Osteocyte (in vitro differentiated cells): ENCODE data around the gene CCDC27. TPM values are rescaled to one million over a fixed set of nuclear protein-coding genes. Genes with fewer than 3 reads are reported as not detected.

ENCODE experiments used
- DNase-seq: peaks from one replicate; pipeline ENCODE4 v3.0.0; 2021; ENCODE audit warnings: mixed read lengths; ENCODE audit not compliant: unreplicated experiment; ENCODE audit errors: extremely low spot score
- H3K27ac Mint-ChIP-seq: one replicate; pipeline ENCODE4 v1.8.0; 2021; ENCODE audit warnings: mild to moderate bottlenecking, mixed read lengths; ENCODE audit not compliant: unreplicated experiment
- H3K27me3 Mint-ChIP-seq: one replicate; pipeline ENCODE4 v1.8.0; 2021; ENCODE audit warnings: mixed read lengths; ENCODE audit not compliant: unreplicated experiment
- H3K36me3 Mint-ChIP-seq: one replicate; pipeline ENCODE4 v1.8.0; 2021; ENCODE audit warnings: mixed read lengths; ENCODE audit not compliant: unreplicated experiment
- H3K4me1 Mint-ChIP-seq: one replicate; pipeline ENCODE4 v1.8.0; 2021; ENCODE audit warnings: mixed read lengths; ENCODE audit not compliant: unreplicated experiment
- H3K4me3 Mint-ChIP-seq: one replicate; pipeline ENCODE4 v1.8.0; 2021; ENCODE audit warnings: mild to moderate bottlenecking, moderate library complexity, mixed read lengths; ENCODE audit not compliant: unreplicated experiment
- H3K9me3 Mint-ChIP-seq: one replicate; pipeline ENCODE4 v1.8.0; 2021; ENCODE audit warnings: mixed read lengths; ENCODE audit not compliant: unreplicated experiment
- CTCF ChIP-seq: fragments of 200-600 bp; sonication (generic); IDR thresholded peaks from 2 replicates; pipeline ENCODE4 v1.5.0; 2021; ENCODE audit warnings: antibody characterized with exemption, mild to moderate bottlenecking, moderate library complexity
- total RNA-seq: library from RNA; stranded (reverse); gene quantifications from 2 replicates; pipeline ENCODE4 v1.2.1, GENCODE V29; 2021

CCDC27 gene
- total RNA-seq, 1 donor from 2014 or later, result not detected

DNA sequence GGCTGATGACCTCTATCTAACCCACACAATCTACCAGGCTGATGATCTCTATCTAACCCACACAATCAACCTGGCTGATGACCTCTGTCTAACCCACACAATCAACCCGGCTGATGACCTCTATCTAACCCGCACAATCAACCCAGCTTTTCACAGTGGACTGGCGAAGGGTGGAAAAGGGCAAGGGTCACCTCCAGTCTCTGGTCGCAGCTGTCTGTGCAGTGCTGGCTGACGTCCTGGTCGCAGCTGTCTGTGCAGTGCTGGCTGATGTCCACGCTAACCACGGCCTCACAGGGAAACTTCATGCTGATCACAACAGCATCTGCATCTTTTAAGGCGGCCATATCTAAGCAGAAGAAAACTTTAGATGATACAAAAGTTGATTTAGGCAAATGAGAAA, 12.2 kb upstream of the CCDC27 start:
- TF ChIP-seq CTCF, result no peak
- Mint-ChIP-seq H3K9me3 (no peaks in the 10 kb centered on the region), H3K36me3 (peaks cover 24% of the 10 kb centered on the region), H3K4me3 (no peak overlapping the region), H3K27ac (no peak overlapping the region), H3K27me3 (no peaks in the 10 kb centered on the region), H3K4me1 (peaks cover 18% of the 10 kb centered on the region)
- DNase-seq, result no peak

DNA sequence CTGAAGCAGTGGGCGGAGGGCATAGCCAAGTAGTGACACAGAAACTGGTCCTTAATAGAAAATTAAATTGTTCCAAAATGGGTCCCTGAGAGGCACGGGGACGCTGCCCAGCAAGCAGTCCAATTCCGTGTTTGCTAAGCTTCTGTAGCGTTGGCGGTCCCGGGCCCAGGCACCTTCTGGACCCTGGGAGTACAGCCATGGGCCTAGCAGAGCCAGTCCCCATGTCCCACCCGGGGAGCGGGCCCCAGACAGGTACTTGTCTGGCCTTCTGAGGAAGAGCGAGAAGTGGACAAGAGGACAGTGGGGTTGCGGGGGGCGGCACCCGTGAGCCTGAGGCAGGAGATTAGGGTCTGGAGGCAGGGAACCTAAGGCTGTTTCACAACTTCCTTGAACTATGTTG, 11.5 kb upstream of the CCDC27 start:
- H3K27me3 Mint-ChIP-seq, result no peaks in the 10 kb centered on the region
- H3K36me3 Mint-ChIP-seq, result peaks cover 24% of the 10 kb centered on the region
- peaks cover 22% of the 10 kb centered on the region for H3K4me1 Mint-ChIP-seq
- H3K27ac Mint-ChIP-seq, result no peak overlapping the region
- no peak overlapping the region for H3K4me3 Mint-ChIP-seq
- no peak for TF ChIP-seq CTCF
- DNase-seq, result no peak
- no peaks in the 10 kb centered on the region for H3K9me3 Mint-ChIP-seq

- DNase-seq, result no peak
- H3K27ac Mint-ChIP-seq, result no peak overlapping the region
- peaks cover 22% of the 10 kb centered on the region for H3K36me3 Mint-ChIP-seq
- peaks cover 20% of the 10 kb centered on the region for H3K4me1 Mint-ChIP-seq
- no peak overlapping the region for H3K4me3 Mint-ChIP-seq
- no peaks in the 10 kb centered on the region for H3K9me3 Mint-ChIP-seq
- no peaks in the 10 kb centered on the region for H3K27me3 Mint-ChIP-seq
- TF ChIP-seq CTCF, result no peak
Observed at GRCh38 chr1:3741566-3742438, 10.4 kb upstream of the CCDC27 start.

DNA sequence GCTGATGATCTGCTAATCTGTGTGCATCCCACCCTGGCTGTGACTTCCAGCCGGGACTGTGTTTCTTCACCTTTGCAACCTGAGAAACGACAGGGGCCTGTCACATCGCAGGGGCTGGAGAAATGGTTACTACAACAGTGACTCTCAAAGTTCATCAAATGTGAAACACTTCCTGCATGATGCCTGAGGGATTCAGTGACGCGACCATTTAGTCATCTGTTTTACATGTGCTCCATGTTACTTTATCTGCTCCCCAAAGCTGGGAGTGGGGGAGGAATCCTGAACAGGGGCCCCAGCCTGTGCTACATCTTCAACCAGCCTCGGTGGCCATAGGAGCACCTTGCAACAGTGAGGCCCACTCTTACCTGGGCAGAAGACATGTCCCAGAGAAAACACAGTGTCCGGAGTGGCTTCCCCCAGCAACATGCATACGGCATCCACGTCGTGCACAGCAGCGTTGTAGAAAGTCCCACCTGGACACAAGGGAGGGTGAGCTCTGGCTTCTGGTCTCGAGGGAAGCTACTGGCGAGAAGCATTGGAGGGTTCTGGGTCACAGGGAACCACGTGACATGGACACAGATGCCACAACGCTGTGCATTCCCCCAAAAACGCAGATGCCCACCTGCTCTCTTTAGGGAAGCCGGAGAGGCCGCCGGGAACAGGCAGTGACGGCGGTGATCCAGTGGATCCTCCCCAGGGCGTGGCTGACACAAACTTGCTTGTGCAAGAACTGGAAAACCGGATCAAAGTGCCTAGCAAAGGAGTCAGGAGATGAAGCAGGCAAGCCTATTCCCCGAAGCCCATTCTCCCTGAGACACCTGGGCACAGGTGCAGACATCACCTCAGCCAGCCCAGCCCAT, 9.6 kb upstream of the CCDC27 start:
- Mint-ChIP-seq H3K4me1 (peaks cover 20% of the 10 kb centered on the region), H3K27me3 (no peaks in the 10 kb centered on the region), H3K9me3 (no peaks in the 10 kb centered on the region), H3K36me3 (peaks cover 16% of the 10 kb centered on the region), H3K4me3 (no peak overlapping the region), H3K27ac (no peak overlapping the region)
- TF ChIP-seq CTCF, result no peak
- no peak for DNase-seq

DNA sequence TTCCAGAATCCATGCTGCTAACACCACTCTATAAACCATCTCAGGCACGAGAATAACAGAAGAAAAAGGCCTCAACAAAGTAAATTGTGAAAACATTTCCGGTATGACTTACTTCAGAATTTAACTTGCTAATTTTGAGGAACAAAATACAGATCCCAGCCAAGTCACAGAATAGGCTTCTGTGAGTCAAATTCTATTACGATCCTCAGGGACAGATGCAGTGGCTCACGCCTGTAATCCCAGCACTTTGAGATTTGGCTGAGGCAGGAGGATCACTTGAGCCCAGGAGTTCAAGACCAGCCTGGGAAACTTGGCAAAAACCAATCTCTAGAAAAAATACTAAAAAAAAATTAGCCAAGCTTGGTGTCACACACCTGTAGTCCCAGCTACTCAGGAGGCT, 8.8 kb upstream of the CCDC27 start:
- H3K36me3 Mint-ChIP-seq, result peaks cover 13% of the 10 kb centered on the region
- peaks cover 24% of the 10 kb centered on the region for H3K4me1 Mint-ChIP-seq
- H3K9me3 Mint-ChIP-seq, result no peaks in the 10 kb centered on the region
- H3K27me3 Mint-ChIP-seq, result no peaks in the 10 kb centered on the region
- DNase-seq, result no peak
- no peak overlapping the region for H3K4me3 Mint-ChIP-seq
- no peak overlapping the region for H3K27ac Mint-ChIP-seq
- no peak for TF ChIP-seq CTCF
